Keratinocyte (primary cell): Measurements from ENCODE around the gene ZBTB8A. TPM values are rescaled to one million over a fixed set of nuclear protein-coding genes. Genes with fewer than 3 reads are reported as not detected.
"Not testable (repeated sequence)": the region's sequence is repeated elsewhere in the genome, so short reads cannot be mapped to it uniquely, and the experiment has no call there.

Experiments
- DNase-seq: peaks from one replicate; pipeline ENCODE4 v3.0.0-alpha.2; 2011; ENCODE audit warnings: low read depth, missing footprints, low spot score
- FAIRE-seq: peaks from 2 replicates; lab custom pipeline; 2011; peaks lifted over from hg19 to GRCh38; lab: Jason Lieb, UNC
- H2AFZ ChIP-seq: 2 replicates; pipeline ENCODE4 v1.6.0; 2012; ENCODE audit warnings: low read length, control low read depth, inconsistent platforms; ENCODE audit not compliant: control insufficient read depth
- H3K27ac ChIP-seq: 2 replicates; pipeline ENCODE4 v1.5.1; 2011; ENCODE audit warnings: low read length; ENCODE audit not compliant: control insufficient read depth, insufficient read depth
- H3K27me3 ChIP-seq: 3 replicates; pipeline ENCODE4 v1.6.0; 2011; ENCODE audit warnings: low read length; ENCODE audit not compliant: control insufficient read depth, insufficient read depth; ENCODE audit errors: extremely low read depth
- H3K36me3 ChIP-seq, 2 experiments: 2 replicates in 1 of 2; 3 replicates in 1 of 2; pipeline ENCODE4 v1.5.1; 2011; ENCODE audit warnings: low read length in 2 of 2, mild to moderate bottlenecking in 1 of 2; ENCODE audit not compliant: control insufficient read depth in 2 of 2, insufficient read depth in 2 of 2; ENCODE audit errors: extremely low read depth in 1 of 2
- H3K4me1 ChIP-seq: 3 replicates; pipeline ENCODE4 v1.5.1; 2011; ENCODE audit warnings: low read length; ENCODE audit not compliant: control insufficient read depth, insufficient read depth; ENCODE audit errors: extremely low read depth
- H3K4me2 ChIP-seq: 3 replicates; pipeline ENCODE4 v1.6.0; 2011; ENCODE audit warnings: low read depth, low read length; ENCODE audit not compliant: control insufficient read depth, insufficient read depth; ENCODE audit errors: extremely low read depth
- H3K4me3 ChIP-seq, 3 experiments: fragments of 200-600 bp in 1 of 3; sonication (generic) in 1 of 3; 2 replicates in 2 of 3; 3 replicates in 1 of 3; pipeline ENCODE4 v1.5.1; 2011 to 2016; ENCODE audit warnings: low read length in 3 of 3, mild to moderate bottlenecking in 3 of 3, control low read depth in 2 of 3, inconsistent platforms in 1 of 3, low read depth in 1 of 3, mixed read lengths in 1 of 3, mixed run types in 1 of 3, moderate library complexity in 1 of 3; ENCODE audit not compliant: control insufficient read depth in 2 of 3, insufficient read depth in 2 of 3; ENCODE audit errors: extremely low read depth in 1 of 3
- H3K79me2 ChIP-seq: 2 replicates; pipeline ENCODE4 v1.6.0; 2012; ENCODE audit warnings: low read length; ENCODE audit not compliant: control insufficient read depth, insufficient read depth
- H3K9ac ChIP-seq: 3 replicates; pipeline ENCODE4 v1.6.0; 2011; ENCODE audit warnings: low read length; ENCODE audit not compliant: control insufficient read depth, insufficient read depth; ENCODE audit errors: extremely low read depth
- H3K9me1 ChIP-seq: 3 replicates; pipeline ENCODE4 v1.6.0; 2011; ENCODE audit warnings: low read length; ENCODE audit not compliant: control insufficient read depth, insufficient read depth; ENCODE audit errors: extremely low read depth
- H3K9me3 ChIP-seq: 2 replicates; pipeline ENCODE4 v1.5.1; 2012; ENCODE audit warnings: low read depth, low read length; ENCODE audit not compliant: control insufficient read depth
- H4K20me1 ChIP-seq: 3 replicates; pipeline ENCODE4 v1.6.0; 2011; ENCODE audit warnings: low read length; ENCODE audit not compliant: control insufficient read depth, insufficient read depth; ENCODE audit errors: extremely low read depth
- CTCF ChIP-seq, 3 experiments: IDR thresholded peaks in 1 of 3; conservative IDR thresholded peaks in 1 of 3; optimal IDR thresholded peaks in 1 of 3; 2 replicates in 2 of 3; 3 replicates in 1 of 3; pipeline versions ENCODE3 to v1.5.1; 2011; ENCODE audit warnings: low read length in 3 of 3, mild to moderate bottlenecking in 3 of 3, moderate library complexity in 2 of 3, control low read depth in 1 of 3, inconsistent platforms in 1 of 3; ENCODE audit not compliant: insufficient read depth in 2 of 3; ENCODE audit errors: extremely low read depth in 1 of 3
- EZH2 ChIP-seq: IDR thresholded peaks from one replicate; pipeline ENCODE4 v1.6.1; 2012; ENCODE audit warnings: inconsistent platforms, mild to moderate bottlenecking, low read length, moderate library complexity
- dilution Hi-C: fragments of 300-500 bp; cut with MboI; formaldehyde crosslinking; loops from one replicate; pipeline ENCODE4 v1.7.0; 2020; ENCODE audit warnings: low sequenced_read_pairs; ENCODE audit not compliant: extremely low pct_ligation_motif_present
- polyA plus RNA-seq, 5 experiments: library from polyadenylated mRNA; depleted of rRNA in 3 of 5; stranded (reverse) in 3 of 5; stranded (forward) in 1 of 5; unstranded in 1 of 5; fragments of >200 nt; gene quantifications; 1 replicate in 1 of 5; 2 replicates in 3 of 5; 3 replicates in 1 of 5; pipeline versions ENCODE4 v1.2.1 to v1.2.3, GENCODE V29; 2011 to 2012; ENCODE audit warnings: missing spikeins in 2 of 5, low read depth in 1 of 5, low replicate concordance in 1 of 5

Gene ZBTB8A
- polyA plus RNA-seq, 1 donor (not counting 4 experiments of a cell fraction or from before 2014, with no cell fraction given): 5.3 TPM

- Histone ChIP-seq H3K36me3 (no peaks in the 10 kb centered on the region), H3K9ac (no peak overlapping the region), H4K20me1 (no peaks in the 10 kb centered on the region), H3K9me1 (no peaks in the 10 kb centered on the region), H3K27me3 (no peaks in the 10 kb centered on the region), H3K4me3 (no peak overlapping the region), H3K27ac (no peak overlapping the region), H3K9me3 (no peaks in the 10 kb centered on the region), H3K79me2 (peaks cover 49% of the 10 kb centered on the region), H3K4me2 (no peak overlapping the region), H2AFZ (no peak overlapping the region), H3K4me1 (no peaks in the 10 kb centered on the region)
- TF ChIP-seq EZH2 (no peak), CTCF (optimal IDR thresholded peaks at IDR 0.05 in 1 of 3, IDR thresholded peaks at IDR 0.05 in 1 of 3, conservative IDR thresholded peaks at IDR 0.05 in 1 of 3; ENCODE audit: extremely low read depth in 1 of 3, insufficient read depth in 2 of 3, low read length in 3 of 3) (no peak)
- FAIRE-seq: no peak
- dilution Hi-C loops: no loop called here
- no peak for DNase-seq
Measured at GRCh38 chr1:32639489-32640075, 100.4 kb downstream of the ZBTB8A start.

- H3K4me1 ChIP-seq, H4K20me1 ChIP-seq, H3K4me2 ChIP-seq, H3K4me3 ChIP-seq, H3K27ac ChIP-seq, dilution Hi-C loops, H3K9ac ChIP-seq, DNase-seq, H3K9me3 ChIP-seq, H2AFZ ChIP-seq, H3K36me3 ChIP-seq, H3K9me1 ChIP-seq, FAIRE-seq, H3K27me3 ChIP-seq: not testable (repeated sequence)
- H3K79me2 ChIP-seq: peaks cover 59% of the 10 kb centered on the region
Measured at GRCh38 chr1:32642292-32642827, 103.1 kb downstream of the ZBTB8A start.

- peaks cover 2% of the 10 kb centered on the region for H3K9me1 ChIP-seq
- DNase-seq (no peak), FAIRE-seq (no peak)
- no peak overlapping the region for H3K9ac ChIP-seq
- TF ChIP-seq EZH2 (no peak), CTCF (optimal IDR thresholded peaks at IDR 0.05 in 1 of 3, IDR thresholded peaks at IDR 0.05 in 1 of 3, conservative IDR thresholded peaks at IDR 0.05 in 1 of 3; ENCODE audit: extremely low read depth in 1 of 3, insufficient read depth in 2 of 3, low read length in 3 of 3) (no peak)
- no peak overlapping the region for H3K27ac ChIP-seq
- no peak overlapping the region for H2AFZ ChIP-seq
- no peaks in the 10 kb centered on the region for H3K27me3 ChIP-seq
- dilution Hi-C loops: no loop called here
- peaks cover 69% of the 10 kb centered on the region for H3K79me2 ChIP-seq
- H3K36me3 ChIP-seq: peaks cover 0 to 3% of the 10 kb centered on the region in 2 experiments
- H3K9me3 ChIP-seq: no peaks in the 10 kb centered on the region
- H3K4me3 ChIP-seq: no peak overlapping the region
- no peak overlapping the region for H3K4me2 ChIP-seq
- H3K4me1 ChIP-seq: peaks cover 3% of the 10 kb centered on the region
- H4K20me1 ChIP-seq: no peaks in the 10 kb centered on the region
Measured at GRCh38 chr1:32644426-32644825, 105.2 kb downstream of the ZBTB8A start.
